ENCODE data around the gene NKIRAS1.

- no peak for TF ChIP-seq TCF7 (CRISPR knock-in tag; IDR thresholded peaks at IDR 0.05; ENCODE audit: low read depth)
- TF ChIP-seq, protein P1, sequence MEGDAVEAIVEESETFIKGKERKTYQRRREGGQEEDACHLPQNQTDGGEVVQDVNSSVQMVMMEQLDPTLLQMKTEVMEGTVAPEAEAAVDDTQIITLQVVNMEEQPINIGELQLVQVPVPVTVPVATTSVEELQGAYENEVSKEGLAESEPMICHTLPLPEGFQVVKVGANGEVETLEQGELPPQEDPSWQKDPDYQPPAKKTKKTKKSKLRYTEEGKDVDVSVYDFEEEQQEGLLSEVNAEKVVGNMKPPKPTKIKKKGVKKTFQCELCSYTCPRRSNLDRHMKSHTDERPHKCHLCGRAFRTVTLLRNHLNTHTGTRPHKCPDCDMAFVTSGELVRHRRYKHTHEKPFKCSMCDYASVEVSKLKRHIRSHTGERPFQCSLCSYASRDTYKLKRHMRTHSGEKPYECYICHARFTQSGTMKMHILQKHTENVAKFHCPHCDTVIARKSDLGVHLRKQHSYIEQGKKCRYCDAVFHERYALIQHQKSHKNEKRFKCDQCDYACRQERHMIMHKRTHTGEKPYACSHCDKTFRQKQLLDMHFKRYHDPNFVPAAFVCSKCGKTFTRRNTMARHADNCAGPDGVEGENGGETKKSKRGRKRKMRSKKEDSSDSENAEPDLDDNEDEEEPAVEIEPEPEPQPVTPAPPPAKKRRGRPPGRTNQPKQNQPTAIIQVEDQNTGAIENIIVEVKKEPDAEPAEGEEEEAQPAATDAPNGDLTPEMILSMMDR (IDR thresholded peaks at IDR 0.05): no peak
- TF ChIP-seq FOXJ3 (CRISPR knock-in tag; IDR thresholded peaks at IDR 0.05; ENCODE audit: borderline replicate concordance): no peak
- TF ChIP-seq MLX (CRISPR knock-in tag; IDR thresholded peaks at IDR 0.05): no peak
- no peak for TF ChIP-seq FOXP4 (CRISPR knock-in tag; IDR thresholded peaks at IDR 0.05)
- no peak for TF ChIP-seq GABPB1 (CRISPR knock-in tag; IDR thresholded peaks at IDR 0.05)
- TF ChIP-seq IRF2 (CRISPR knock-in tag; IDR thresholded peaks at IDR 0.05; ENCODE audit: borderline replicate concordance, low read depth): no peak
- no peak for TF ChIP-seq NR3C1 (CRISPR knock-in tag; conservative IDR thresholded peaks at IDR 0.05; ENCODE audit: low read depth)
Observed at GRCh38 chr3:23948761-23949160, 32.0 kb upstream of the NKIRAS1 start.

Measured in WTC11 (cell line).